ENCODE data around the gene HEATR5A.
"Not testable (repeated sequence)": the region's sequence is repeated elsewhere in the genome, so short reads cannot be mapped to it uniquely, and the experiment has no call there.

Gene HEATR5A

DNA sequence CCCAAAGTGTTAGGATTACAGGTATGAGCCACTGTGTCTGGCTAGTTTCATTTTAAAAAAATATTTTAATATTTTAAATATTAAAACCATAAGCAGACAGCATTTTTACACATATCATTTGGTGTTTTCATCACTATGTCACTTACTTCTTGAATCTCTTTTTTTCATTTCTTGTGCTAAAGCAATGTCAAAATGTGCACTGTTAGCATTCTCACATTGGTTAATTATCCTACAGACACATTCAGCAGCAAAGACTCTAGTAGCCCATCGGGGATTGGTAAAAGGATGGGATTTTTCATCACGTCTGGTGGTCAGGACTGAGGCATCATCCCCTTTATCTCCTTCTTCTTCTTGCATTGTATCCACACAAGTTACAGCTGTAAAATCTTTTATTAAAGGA, 96.9 kb downstream of the HEATR5A start:
- DNase-seq, result no peak

DNA sequence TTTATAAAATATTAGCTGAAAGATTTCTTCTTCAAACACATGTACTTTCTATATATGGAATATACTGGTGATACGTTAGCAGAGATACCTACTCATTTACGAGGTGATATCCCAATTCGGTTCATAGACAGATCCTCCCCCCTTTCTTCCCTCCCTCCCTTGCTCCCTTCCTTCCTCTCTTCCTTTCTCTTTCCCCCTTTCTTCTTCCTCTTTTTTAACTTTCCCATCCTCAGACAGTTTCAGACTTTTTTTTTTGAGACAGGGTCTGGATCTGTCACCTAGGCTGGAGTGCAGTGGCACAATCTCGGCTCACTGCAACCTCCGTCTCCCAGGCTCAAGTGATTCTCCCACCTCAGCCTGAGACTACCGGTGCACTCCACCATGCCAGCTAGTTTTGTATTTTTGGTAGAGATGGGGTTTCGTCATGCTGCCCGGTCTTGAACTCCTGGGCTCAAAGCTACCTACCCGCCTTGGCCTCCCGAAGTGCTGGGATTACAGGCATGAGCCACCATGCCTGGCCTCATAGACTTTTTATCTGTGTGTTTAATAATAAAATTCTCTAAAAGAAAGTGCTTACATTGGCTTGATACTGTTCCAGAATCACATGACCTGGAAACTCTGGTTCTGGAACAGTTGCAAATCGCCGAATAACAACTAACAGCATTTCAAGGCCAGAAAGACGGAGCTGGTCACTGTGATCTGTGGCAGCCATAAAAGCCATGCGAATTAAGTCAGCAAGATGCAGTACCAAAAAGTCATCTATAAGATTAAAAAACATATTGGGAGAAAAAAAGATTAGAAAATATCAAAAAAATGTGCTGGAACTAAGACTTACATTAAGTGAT, 99.2 kb downstream of the HEATR5A start:
- no peak for DNase-seq

DNA sequence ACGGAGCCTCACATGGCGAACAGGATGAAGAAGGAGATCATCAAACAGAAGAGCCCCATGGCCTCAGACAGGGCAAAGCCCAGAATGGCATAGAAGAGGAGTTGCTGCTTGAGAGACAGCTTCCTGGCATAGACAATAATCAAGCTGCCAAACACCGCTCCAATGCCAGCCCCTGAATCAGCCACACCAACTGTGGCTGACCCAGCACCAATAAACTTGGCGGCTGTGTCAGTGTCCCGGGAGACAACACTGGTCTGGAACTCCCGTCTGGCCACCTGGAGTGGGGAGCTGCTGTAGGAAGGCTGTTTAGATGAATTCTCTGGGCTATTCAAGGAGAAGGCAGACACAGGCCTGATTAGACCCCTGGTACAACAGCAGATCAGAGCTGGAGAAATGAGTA, 100.1 kb downstream of the HEATR5A start:
- no peak for DNase-seq

DNA sequence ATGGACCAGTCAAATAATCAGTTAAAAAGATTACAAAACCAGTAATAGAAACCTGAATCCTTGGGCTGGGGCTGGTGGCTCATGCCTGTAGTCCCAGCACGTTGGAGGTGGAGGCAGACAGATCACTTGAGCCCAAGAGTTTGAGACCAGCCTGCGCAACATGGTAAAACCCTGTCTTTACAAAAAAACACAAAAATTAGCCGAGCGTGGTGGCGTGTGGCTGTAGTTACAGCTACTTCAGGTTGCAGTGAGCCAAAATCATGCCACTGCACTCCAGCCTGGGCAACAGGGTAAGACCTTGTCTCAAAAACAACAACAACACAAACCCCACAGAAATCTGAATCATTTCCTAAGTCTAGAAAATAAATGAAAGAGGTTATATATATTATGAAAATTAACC, 100.6 kb downstream of the HEATR5A start:
- no peak for DNase-seq

DNA sequence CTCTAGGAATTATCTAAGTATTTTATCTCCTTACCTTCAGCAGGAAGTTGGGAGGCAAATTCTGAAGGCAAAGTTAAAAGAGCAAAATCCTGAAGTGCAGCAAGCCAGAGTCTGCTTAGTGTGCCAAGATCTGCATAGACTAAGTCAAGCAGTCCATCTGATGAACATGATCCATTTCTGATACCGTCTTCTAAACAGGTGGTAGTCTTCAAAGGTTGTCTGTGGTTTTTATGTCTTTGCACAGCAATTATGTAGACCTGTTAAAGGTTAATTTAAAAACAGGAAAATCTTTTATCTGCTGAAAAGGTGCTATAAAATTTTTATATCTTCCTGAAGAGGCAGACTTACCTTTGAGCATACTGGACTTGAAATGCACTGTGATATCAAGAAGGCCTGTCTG, 107.4 kb downstream of the HEATR5A start:
- DNase-seq, result no peak

DNA sequence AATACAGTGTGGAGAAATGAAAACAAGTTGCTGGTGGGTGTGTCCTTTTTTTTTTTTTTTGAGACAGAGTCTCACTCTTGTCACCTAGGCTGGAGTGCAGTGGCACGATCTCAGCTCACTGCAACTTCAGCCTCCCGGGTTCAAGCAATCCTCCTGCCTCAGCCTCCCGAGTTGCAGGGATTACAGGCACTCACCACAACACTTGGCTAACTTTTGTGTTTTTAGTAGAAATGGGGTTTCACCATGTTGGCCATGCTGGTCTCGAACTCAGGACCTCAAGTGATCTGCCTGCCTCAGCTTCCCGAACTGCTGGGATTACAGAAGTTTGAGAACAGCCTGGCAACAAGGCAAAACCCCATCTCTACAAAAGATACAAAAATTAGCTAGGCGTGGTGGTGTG, 108.0 kb downstream of the HEATR5A start:
- not testable (repeated sequence) for DNase-seq

DNA sequence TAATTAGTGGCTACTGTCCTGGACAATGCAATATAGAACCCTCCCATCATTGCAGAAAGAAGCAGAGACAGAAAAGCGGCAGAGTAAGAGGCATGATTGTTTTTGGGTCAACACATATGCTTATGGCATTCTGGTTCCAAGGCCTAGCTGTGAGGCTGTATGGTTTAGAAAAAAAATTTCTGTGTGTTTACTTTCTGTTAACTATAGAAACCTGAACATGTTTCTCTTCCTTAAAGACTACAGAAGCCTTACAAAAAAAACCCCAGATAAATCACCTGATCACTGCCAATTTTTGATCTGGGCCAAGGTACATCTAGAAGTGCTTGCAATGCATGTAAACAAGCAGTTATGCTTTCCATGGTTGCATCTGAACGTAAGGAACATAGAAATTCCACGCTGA, 112.7 kb downstream of the HEATR5A start:
- DNase-seq, result no peak

DNA sequence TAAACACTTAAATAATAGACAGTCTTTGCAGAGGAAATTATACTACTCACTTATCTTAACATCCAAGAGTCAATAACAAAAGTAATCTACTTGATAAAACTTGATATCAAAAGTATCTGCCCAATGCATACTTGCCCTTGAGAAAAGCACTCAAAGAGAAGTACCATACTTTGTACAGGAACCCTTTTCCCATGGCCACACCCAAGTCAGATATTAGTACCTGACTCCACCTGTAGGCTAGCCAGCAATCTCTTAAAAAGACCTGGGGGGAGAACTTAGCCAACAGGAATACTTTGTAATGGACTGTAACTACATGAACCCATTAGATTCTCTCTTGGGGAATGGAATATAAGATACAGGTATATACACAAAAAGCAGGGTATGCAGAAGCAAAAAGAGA, 113.2 kb downstream of the HEATR5A start:
- DNase-seq, result no peak

DNA sequence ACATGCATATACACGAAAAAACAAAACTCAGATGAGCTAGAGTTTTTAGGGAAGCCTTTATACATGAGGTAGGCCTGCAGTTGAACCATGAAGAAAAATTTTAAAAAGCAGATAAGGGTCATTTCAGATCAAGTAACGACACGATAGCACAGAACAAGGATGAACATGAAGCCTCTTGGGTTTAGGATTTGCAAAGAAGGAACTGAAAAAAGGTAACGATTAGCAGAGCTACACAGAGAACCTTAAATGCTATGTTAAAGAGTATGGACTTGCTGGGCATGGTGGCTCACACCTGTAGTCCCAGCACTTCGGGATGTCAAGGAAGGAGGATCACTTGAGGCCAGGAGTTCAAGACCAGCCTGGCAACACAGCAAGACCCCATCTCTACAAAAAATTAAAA, 116.7 kb downstream of the HEATR5A start:
- DNase-seq, result no peak

DNA sequence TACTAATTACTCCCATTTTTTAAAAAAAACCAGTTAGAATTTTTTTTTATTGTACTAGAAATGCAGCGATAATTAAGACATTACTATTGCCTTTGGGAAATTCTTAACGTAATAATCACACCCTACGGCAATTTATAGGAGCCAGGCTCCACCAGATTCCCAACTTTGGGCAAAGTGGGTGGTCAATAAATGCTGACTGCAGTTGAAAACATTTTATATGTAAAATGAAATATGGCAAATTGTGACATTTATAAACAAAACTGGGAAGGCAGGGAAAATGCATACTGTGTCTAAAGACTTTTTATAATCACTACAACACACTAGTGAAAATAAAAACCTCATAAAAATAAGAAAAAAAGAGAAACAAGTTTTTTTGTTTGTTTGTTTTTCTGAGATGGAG, 119.5 kb downstream of the HEATR5A start:
- no peak for DNase-seq

DNA sequence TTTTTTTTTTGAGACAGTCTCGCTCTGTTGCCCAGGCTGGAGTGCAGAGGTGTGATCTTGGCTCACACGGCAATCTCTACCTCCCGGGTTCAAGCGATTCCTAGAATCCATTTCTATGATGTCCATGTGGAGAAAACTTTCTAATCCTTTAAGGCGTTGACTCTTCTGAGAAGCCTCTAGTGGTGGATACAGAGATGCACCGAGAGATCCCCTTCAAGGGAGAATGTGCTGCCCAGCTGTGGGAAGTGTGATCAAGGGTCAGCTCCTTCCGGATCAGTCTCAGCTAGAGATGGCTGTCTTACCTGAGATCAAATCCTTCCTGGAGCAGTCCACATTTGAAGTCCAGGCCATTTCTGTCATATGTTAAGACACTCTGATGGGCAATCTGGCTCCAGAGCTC, 120.1 kb downstream of the HEATR5A start:
- no peak for DNase-seq

DNA sequence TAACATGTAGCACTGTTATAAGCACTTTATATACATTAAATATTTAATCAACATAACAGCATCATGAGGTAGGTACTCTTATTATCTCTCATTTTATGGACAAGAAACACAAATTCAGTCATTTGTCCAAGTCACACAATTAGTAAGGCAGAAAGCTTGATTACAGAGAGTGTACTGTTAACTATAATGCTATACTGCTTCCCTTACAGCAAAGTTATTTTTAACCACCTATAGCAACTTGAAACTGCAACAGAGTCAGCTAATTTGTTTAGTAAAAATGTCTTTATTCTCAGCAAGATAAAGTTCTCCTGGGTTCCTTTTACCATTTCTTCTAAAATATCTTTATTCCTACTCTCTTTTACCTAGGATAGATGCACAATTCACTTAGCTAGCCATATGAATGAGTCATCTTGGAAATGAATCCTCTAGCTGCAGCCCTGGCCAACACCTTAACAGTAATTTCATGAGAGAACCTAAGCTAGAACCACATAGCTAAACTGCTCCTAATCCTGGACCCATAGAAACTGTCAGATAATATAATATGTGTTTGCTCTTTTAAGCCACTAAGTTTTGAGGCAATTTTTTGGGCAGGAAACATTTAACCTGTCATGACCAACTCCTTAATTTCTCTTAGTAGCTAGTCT, 122.5 kb downstream of the HEATR5A start:
- DNase-seq, result no peak

DNA sequence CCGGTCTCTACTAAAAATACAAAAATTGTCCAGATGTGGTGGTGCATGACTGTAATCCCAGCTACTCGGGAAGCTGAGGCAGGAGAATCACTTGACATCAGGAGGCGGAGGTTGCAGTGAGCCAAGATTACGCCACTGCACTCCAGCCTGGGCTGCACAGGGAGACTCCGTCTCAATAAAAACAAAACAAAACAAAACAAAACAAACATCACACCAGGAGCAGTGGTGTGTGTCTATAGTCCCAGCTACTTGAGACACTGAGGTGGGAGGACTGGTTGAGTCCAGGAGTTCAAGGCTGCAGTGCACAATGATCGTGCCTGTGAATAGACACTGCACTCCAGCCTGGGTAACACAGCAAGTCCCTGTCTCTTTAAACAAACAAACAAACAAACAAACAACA, 123.2 kb downstream of the HEATR5A start:
- DNase-seq, result no peak

DNA sequence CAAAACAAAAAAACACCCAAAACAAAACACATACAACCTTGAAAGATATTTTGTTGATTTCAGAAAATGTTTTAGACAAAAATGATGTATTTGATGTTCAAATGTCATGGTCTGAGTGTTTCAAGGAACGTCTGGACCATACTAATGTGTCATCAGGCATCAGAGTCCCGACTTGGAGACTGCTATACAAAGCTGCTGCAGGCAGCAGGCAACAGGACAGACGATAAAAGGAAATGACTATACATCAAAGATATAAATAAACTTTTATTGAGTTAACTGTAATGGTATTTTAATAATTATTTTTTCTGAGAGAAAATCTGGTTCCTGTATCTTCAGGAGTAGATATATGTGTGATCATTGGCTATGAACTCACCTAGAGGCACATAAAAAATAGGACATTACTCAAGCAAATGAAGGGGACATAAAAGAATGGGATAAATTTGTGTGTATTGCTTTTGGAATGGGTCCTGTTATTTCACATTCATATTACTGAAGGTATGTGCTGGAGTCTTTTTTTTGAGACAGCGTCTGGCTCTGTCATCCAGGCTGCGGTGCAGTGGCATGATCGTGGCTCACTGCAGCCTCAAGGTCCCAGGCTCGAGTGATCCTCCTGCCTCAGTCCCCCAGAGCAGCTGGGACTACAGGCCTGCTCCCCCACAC, 125.5 kb downstream of the HEATR5A start:
- DNase-seq, result no peak

DNA sequence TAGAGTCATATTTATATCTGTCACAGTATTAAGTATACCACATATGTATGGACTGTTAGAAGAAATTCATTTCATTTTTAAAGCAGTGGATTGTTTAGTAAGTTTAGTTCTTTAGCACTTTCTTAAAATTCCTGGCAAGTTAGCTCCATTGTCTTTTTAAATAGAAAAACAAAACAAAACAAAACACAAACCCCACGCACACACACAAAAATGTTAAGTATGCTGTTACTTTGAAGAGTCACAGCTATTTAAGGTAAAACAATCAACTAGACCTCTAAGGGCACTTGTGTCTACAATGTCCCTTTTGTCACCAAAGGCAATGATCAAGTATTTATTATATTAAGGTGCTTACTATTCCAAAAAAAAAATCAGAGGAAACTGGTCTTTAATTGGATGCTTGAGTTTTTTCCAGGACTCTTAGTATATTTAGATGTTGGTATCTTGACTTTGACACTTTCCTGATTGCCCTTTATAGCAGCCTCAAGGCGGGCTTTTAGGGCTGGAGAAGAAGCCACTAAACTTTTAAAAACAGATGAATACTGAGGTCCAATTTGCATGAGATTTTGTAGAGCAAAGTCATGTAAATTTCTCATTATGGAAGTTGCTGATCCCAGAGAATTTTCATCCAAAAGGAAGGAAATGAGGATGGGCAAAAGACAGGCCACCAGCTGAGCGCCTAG, 127.3 kb downstream of the HEATR5A start:
- DNase-seq, result no peak

DNA sequence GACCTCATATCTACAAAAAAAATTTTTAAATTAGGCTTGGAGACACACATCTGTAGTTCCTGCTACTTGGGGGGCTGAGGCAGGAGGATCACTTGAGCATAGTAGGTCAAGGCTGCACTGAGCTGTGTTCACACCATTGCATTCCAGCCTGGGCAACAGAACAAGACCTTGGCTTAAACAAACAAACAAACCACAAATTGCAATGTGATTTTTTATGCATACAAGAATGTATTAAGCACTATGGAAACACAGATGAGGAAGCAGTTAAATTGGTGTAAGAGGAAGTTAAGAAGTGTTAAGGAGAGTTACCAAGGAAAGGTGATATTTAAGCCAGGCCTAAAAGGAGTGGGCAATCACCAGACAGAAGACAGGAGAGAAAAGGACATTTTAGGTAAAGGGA, 129.1 kb downstream of the HEATR5A start:
- DNase-seq, result peak; percentile 72 to 82

DNA sequence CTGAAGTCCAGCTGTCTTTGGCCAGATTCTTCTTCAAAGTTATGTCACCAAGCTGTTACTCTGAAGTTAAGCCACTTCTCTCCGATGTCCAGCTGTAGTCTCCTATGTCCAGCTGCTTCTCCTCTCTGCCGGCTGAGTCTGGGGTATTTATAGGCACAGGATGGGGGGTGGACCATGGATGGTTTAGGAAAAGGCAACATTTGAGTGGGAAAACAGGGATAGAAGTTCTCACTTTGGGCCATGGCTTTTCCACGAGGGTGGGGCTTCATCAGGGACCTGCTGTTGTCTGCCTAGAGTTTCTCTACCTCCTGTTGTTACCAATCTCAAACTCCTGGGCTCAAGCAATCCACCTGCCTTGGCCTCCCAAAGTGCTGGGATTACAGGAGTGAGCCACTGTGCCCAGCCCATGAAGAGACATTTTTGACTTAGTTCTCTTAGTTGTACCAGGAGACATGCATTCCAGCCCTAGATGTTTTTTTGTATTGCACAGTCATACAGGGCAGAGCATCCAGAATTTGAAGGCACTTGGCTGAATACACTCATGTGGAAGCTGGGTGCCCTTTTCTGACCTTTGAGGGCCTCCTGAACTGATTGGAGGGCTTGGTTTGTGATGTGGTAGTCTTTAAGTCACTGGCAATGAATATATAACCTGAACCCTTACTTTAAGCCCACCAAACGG, 132.9 kb downstream of the HEATR5A start:
- DNase-seq, result no peak

DNA sequence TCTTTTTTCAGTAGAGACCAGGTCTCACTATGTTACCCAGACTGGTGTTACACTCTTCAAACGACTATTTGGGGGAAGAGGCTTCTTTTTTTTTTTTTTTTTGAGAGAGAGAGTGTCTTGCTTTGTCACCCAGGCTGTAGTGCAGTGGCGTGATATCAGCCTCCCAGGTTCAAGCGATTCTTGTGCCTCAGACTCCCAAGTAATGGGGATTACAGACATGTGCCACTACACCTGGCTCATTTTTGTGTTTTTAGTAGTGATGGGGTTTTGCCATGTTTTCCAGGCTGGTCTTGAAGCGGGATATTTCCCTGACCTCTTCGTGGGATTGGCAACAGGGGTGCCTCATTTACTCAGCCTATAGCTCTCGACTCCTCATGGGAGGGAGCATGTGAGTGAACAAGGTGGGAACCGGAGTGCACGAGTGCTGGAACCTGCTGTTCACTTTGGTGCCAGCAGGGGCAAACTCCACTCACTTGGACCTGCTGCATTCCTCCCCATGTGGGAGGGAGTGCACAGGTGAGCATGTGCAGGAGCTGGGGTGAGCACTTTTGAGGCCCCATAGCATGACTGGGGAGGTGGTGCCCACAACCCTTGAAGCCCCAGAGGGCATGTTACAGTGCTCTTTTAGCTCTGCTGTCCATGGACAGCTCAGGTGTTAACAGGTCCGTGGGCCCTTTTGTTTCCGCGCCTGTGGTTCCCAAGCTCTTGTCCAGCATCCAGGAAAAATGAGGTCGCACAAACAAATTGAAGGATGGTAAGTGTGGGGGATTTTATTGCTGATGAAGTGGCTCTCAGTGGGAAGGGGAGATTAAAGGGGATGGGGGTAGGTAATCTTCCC, 133.7 kb downstream of the HEATR5A start:
- no peak for DNase-seq

DNA sequence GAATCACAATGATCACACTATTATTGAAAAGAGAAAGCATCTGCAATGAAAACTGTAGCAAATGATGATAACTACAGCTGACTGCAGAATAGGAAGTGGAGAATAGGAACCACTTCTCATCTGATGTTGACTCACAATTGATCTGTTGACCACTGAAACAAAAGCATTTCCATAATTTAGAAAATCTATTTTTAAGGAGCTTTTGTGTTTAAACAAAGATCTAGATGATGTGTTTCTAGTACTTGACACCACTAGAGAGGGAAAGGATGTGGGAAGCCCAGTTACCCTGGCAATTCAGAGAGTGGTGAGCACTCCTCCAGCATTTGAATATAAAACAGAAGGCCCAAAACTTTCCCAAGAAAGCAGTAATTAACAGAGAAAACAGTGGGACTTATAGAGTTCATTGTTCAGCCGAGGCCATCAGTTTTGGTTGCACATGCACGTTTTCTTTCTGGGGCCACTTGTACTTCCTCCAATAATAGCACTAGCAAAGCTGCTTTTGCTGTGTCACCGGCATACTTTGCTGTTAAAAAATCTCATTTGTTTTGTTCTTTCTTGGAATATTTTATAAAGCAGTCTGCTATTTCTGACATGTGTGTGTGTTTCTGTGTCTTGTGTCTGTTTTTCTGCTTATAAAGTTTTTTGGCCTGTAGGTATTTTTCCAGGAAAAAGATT, 136.6 kb downstream of the HEATR5A start:
- no peak for DNase-seq

DNA sequence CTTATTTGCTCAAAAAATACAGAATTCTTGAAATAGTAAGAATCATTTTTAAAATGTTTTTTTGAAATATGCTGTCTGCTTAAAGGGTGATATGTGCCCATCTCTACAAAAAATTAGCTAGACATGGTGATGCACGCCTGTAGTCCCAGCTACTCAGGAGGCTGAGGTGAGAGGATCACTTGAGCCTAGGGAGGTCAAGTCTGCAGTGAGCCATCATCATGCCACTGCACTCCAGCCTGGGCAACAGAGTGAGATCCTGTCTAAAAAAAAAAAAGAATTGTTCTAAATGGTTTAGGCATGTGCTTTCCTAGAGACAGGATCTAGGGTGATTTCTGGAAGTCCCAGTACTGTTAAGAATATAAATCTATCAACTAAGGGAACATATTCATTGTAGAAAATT, 137.2 kb downstream of the HEATR5A start:
- DNase-seq, result no peak

DNA sequence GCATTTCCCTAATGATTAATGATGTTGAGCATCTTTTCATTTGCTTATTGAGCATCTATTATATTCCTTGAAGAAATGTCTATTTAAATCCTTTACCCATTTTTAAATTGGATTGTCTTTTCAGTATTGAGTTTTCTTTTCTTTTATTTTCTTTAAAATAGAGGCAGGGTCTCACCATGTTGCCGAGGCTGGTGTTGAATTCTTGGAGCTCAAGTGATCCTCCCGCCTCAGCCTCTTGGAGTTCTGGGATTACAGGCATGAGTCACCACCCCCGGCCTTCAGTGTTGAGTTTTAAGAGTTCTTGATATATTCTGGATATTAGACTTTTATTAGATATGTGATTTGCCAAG, 139.5 kb downstream of the HEATR5A start:
- no peak for DNase-seq
